OCI-LY7 (cell line): ENCODE results near the gene GPR183. TPM values are rescaled to one million over a fixed set of nuclear protein-coding genes. Genes with fewer than 3 reads are reported as not detected.

Source experiments
- BruUV-seq: library from RNA; stranded (reverse); fragments of 400-500 nt; replicated peaks from 2 replicates; lab custom pipeline; 2021; lab: Mats Ljungman, UMichigan
- CTCF ChIA-PET: fragments of 300-600 bp; sonication (Branson Sonifier 250); formaldehyde crosslinking; loops from one replicate; lab custom pipeline; 2022; ENCODE audit warnings: antibody characterized with exemption; ENCODE audit not compliant: unreplicated experiment; lab: Charles Lee
- POLR2A ChIA-PET: fragments of 300-600 bp; sonication (Branson Sonifier 250); formaldehyde crosslinking; loops from one replicate; lab custom pipeline; 2022; ENCODE audit warnings: antibody characterized with exemption; lab: Charles Lee
- DNase-seq: peaks from one replicate; pipeline ENCODE4 v3.0.0-alpha.2; 2015; ENCODE audit warnings: low spot score
- H2AFZ ChIP-seq: fragments of 200-600 bp; sonication (generic), shearing (Covaris generic); 2 replicates; pipeline ENCODE4 v1.6.1; 2014; ENCODE audit warnings: mild to moderate bottlenecking, antibody characterized with exemption, low read length, moderate library complexity
- H3K27ac ChIP-seq: fragments of 200-600 bp; sonication (generic); 2 replicates; pipeline ENCODE4 v1.5.1; 2014; ENCODE audit warnings: mixed run types, low read depth, mild to moderate bottlenecking, moderate library complexity, low read length, inconsistent platforms; ENCODE audit not compliant: poor library complexity, severe bottlenecking
- H3K36me3 ChIP-seq: fragments of 200-600 bp; sonication (generic); 2 replicates; pipeline ENCODE4 v1.6.1; 2014; ENCODE audit warnings: mild to moderate bottlenecking, antibody characterized with exemption, low read length, moderate library complexity, mixed read lengths; ENCODE audit not compliant: insufficient read depth
- H3K4me1 ChIP-seq: fragments of 200-600 bp; sonication (generic); 2 replicates; pipeline ENCODE4 v1.5.1; 2014; ENCODE audit warnings: mild to moderate bottlenecking, low read length; ENCODE audit not compliant: insufficient read depth, poor library complexity, severe bottlenecking
- H3K4me2 ChIP-seq: fragments of 200-600 bp; sonication (generic); 2 replicates; pipeline ENCODE4 v1.6.1; 2014; ENCODE audit warnings: mild to moderate bottlenecking, low read length
- H3K4me3 ChIP-seq: fragments of 200-600 bp; sonication (generic); 2 replicates; pipeline ENCODE4 v1.5.1; 2014; ENCODE audit warnings: mild to moderate bottlenecking, low read depth, low read length; ENCODE audit not compliant: poor library complexity, severe bottlenecking
- H3K79me2 ChIP-seq: fragments of 200-600 bp; sonication (generic); 2 replicates; pipeline ENCODE4 v1.6.1; 2016; ENCODE audit warnings: low read depth, mild to moderate bottlenecking, low read length, moderate library complexity, mixed read lengths; ENCODE audit not compliant: insufficient read depth
- H3K9me2 ChIP-seq: fragments of 200-600 bp; sonication (generic); 2 replicates; pipeline ENCODE4 v1.6.1; 2016; ENCODE audit warnings: mild to moderate bottlenecking, low read length, mixed read lengths; ENCODE audit not compliant: insufficient read depth
- H3K9me3 ChIP-seq: fragments of 200-600 bp; sonication (generic); 2 replicates; pipeline ENCODE4 v1.6.1; 2014; ENCODE audit warnings: mild to moderate bottlenecking, mixed run types, low read length, mixed read lengths
- H4K20me1 ChIP-seq: fragments of 200-600 bp; sonication (generic); 2 replicates; pipeline ENCODE4 v1.6.1; 2014; ENCODE audit warnings: mild to moderate bottlenecking, antibody characterized with exemption, low read length, moderate library complexity, mixed read lengths; ENCODE audit not compliant: insufficient read depth
- EZH2phosphoT487 ChIP-seq: fragments of 200-600 bp; sonication (generic); IDR thresholded peaks from 2 replicates; pipeline ENCODE4 v1.6.1; 2018; ENCODE audit warnings: low read depth, borderline replicate concordance, mild to moderate bottlenecking, mixed run types, antibody characterized with exemption, low read length, moderate library complexity, mixed read lengths
- intact Hi-C: fragments of 100-400 bp; cut with micrococcal nuclease; formaldehyde crosslinking; loops from one replicate; pipeline ENCODE4 v1.10.0; 2022; ENCODE audit not compliant: unreplicated experiment
- total RNA-seq, 2 experiments: library from RNA; depleted of rRNA in 1 of 2; stranded (reverse); fragments of >200 nt in 1 of 2; shearing (Covaris generic) in 1 of 2; gene quantifications; 2 replicates each; pipeline ENCODE4 v1.2.3, GENCODE V29; 2014 to 2022
- TF ChIP-seq, protein P1 (sequence below): fragments of 200-600 bp; sonication (generic); conservative IDR thresholded peaks from 2 replicates; pipeline ENCODE4 v1.5.1; 2014; ENCODE audit warnings: mild to moderate bottlenecking, antibody characterized with exemption, low read length, moderate library complexity, mixed read lengths

GPR183 gene
- total RNA-seq, 2 experiments from 2014 or later: not detected

DNA sequence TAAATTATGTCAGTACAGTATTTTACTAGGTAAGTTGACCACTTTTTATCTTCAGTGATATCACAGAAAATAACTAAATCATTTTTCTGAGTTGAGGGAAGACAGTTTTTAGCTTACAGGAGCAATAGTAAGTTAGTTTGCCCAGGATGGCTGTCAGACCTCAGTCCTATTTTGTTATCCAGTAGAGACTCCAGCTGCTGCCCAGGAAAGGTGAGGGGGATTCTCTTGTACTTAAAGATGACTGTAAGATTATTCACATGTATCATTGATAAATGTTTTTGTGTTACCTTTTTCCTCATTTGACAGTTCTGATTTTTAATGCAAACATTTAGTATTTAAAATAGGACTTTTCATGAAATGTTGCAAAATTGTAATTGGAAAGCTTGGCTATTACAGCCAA is 14.5 kb upstream of the GPR183 start:
- ChIA-PET CTCF (no interaction called here), POLR2A (no interaction called here)
- Histone ChIP-seq H3K36me3 (peaks cover 23% of the 10 kb centered on the region), H2AFZ (no peak overlapping the region), H3K9me2 (no peaks in the 10 kb centered on the region), H3K79me2 (no peaks in the 10 kb centered on the region), H3K4me1 (peaks cover 17% of the 10 kb centered on the region), H3K9me3 (no peaks in the 10 kb centered on the region), H3K4me2 (peak overlapping the region; percentile 26; the same call in 1 of the 2 replicates), H3K27ac (no peak overlapping the region), H4K20me1 (peaks cover 3% of the 10 kb centered on the region; the same call in 1 of the 2 replicates), H3K4me3 (no peak overlapping the region)
- DNase-seq: no peak
- intact Hi-C loops: no loop called here
- BruUV-seq: no TSS peak
- TF ChIP-seq EZH2phosphoT487: no peak
- TF ChIP-seq, protein P1, sequence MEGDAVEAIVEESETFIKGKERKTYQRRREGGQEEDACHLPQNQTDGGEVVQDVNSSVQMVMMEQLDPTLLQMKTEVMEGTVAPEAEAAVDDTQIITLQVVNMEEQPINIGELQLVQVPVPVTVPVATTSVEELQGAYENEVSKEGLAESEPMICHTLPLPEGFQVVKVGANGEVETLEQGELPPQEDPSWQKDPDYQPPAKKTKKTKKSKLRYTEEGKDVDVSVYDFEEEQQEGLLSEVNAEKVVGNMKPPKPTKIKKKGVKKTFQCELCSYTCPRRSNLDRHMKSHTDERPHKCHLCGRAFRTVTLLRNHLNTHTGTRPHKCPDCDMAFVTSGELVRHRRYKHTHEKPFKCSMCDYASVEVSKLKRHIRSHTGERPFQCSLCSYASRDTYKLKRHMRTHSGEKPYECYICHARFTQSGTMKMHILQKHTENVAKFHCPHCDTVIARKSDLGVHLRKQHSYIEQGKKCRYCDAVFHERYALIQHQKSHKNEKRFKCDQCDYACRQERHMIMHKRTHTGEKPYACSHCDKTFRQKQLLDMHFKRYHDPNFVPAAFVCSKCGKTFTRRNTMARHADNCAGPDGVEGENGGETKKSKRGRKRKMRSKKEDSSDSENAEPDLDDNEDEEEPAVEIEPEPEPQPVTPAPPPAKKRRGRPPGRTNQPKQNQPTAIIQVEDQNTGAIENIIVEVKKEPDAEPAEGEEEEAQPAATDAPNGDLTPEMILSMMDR: no peak

DNA sequence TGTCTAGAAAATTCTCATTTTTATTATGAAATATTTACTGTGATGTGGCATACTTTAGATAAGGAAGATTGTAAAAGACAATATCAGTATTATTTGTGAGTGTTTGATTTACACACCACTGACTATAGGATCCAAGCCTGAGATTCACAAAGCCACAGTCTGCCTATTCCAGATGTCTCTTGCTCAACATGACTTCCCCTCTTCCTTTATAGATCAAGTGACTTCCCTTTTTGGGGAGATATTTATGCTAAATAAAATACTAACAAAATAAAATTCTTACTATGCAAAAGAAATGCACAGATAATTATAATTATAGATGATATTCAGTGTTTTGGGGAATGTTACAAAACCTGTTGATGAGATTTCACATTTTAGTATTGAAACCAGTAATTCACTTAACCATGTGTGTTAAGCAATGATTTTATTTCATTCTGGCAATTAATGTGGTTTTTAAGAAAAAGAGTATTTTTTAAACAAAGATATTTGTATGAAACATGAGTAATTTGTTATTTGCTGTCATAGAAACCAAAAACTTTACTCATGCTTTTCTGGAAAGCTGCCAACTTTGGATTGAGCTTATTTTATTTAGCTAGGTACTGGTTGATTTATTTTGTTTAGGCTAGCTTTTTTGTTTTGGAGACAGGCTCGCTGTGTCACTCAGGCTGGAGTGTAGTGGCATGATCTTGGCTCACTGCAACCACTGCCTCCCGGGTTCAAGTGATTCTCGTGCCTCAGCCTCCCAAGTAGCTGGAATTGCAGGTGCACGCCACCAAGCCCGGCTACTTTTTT is 13.7 kb upstream of the GPR183 start:
- no peak overlapping the region for H3K27ac ChIP-seq
- no peak for DNase-seq
- intact Hi-C loops: no loop called here
- H4K20me1 ChIP-seq: peaks cover 3% of the 10 kb centered on the region; the same call in 1 of the 2 replicates
- no peak overlapping the region for H2AFZ ChIP-seq
- H3K4me2 ChIP-seq: no peak overlapping the region
- peaks cover 20% of the 10 kb centered on the region for H3K36me3 ChIP-seq
- no peak overlapping the region for H3K4me3 ChIP-seq
- TF ChIP-seq EZH2phosphoT487: no peak
- TF ChIP-seq, protein P1: no peak
- peaks cover 9% of the 10 kb centered on the region for H3K4me1 ChIP-seq
- CTCF ChIA-PET: no interaction called here
- POLR2A ChIA-PET: interaction anchor here (0.6 kb wide), 1 partner anchor 50 kb away, joined by 3 read pairs; no protein-coding TSS in a partner anchor
- BruUV-seq: no TSS peak
- H3K9me3 ChIP-seq: no peaks in the 10 kb centered on the region
- no peaks in the 10 kb centered on the region for H3K79me2 ChIP-seq
- H3K9me2 ChIP-seq: no peaks in the 10 kb centered on the region
